Stimulated activated CD8-positive, alpha-beta memory T cell treated with anti-CD3 and anti-CD28 coated beads, Interleukin-12 subunit alpha, Interleukin-12 subunit beta, amount 100 ng/mL, for 24 hours (primary cell): ENCODE data around the gene RRAGD.
"Not testable (repeated sequence)": the region's sequence is repeated elsewhere in the genome, so short reads cannot be mapped to it uniquely, and the experiment has no call there.

Experiments used
- DNase-seq: peaks from one replicate; pipeline ENCODE4 v3.0.0-alpha.2; 2020; ENCODE audit errors: extremely low read depth

Gene RRAGD

GRCh38 chr6:89411145-89412070 lies 665 bp downstream of the RRAGD start:
- no peak for DNase-seq

- DNase-seq = no peak
Measured at GRCh38 chr6:89410788-89411144, 1.3 kb downstream of the RRAGD start.

- no peak for DNase-seq
Measured at GRCh38 chr6:89410231-89410761, 1.8 kb downstream of the RRAGD start.

DNA sequence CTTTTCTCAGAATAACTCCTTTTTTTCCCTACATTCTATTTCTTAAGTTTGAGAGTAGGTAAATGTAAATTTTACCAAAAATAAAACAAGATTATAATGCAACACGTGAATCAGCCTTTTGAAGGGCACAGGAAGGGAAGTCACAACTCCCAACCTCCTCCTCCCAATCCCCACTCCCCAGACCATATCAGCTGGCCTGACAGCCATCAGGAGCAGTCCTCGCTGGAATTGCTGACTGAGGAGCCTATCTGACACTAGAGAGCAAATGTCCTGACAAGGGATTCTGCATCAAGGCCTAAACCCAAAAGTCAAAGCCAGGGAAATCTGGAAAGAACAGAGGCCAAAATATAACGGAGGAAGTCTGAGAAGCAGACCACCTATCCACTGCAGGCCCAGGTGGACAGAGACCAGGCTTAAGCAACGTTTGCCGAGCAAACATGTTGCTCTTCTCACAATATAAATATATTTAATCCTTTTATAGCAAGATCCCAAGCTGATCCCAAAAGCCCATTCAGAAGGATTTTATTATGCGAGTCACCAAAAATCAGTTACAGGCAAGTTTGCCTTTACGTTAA lies 2.5 kb downstream of the RRAGD start:
- no peak for DNase-seq

- DNase-seq = no peak
Measured at GRCh38 chr6:89406141-89406540, 5.9 kb downstream of the RRAGD start.

GRCh38 chr6:89404512-89404911 lies 7.6 kb downstream of the RRAGD start:
- no peak for DNase-seq

DNA sequence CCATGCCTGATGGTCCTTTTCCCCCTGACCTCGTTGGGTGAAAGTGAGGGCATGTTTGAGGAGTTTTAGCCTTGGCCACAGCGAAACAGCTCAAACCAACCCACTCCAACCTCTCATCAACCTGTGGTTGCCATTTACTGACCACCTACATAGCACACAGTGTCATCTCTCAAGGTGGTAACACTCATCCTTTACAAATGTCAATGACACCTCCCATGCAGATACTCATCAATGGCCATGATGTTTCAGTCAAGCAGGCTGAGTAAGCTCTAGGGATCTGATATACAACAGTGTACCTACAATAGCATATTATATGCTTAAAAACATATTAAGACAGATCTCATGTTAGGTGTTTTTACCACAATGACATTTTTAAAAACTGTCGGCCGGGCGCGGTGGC lies 9.3 kb downstream of the RRAGD start:
- no peak for DNase-seq

DNA sequence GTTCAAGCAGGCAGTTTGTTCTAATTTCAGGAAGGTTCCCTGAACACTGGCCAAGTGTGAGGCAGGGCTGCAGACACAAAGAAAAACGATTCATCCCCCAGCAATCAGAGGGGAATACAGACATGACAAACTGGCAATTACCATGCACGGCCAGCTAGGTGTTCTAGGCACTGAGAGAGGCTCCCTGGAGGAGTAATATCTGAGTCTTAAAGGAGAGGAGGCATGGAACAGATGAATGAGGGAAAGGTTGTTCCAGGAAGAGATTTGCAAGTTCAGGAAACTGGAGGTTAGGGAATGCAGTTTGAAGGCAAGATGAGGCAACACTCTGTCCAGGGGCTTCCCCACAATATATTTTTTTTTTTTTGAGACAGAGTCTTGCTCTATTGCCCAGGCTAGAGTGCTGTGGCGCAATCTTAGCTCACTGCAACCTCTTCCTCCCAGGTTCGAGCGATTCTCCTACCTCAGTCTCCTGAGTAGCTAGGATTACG lies 11.1 kb downstream of the RRAGD start:
- no peak for DNase-seq

DNA sequence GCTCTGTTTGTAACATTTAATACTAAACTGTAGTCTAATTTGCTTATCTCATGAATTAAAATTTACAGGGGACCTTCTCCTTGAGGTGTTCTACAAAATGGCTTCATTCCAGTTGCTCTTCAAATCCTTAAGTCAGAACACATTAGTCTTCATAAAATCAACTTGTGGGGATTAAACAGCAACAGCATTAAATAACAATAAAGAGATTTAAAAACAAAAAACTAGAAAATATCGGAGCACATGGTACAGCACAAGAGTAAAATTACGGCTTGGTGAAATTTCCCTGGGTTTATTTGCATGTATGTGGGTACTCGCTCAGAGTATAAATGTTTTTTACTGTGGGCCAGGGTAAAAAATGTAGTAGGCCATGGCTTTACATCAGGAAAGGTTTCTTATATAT lies 12.0 kb downstream of the RRAGD start:
- DNase-seq = no peak

DNA sequence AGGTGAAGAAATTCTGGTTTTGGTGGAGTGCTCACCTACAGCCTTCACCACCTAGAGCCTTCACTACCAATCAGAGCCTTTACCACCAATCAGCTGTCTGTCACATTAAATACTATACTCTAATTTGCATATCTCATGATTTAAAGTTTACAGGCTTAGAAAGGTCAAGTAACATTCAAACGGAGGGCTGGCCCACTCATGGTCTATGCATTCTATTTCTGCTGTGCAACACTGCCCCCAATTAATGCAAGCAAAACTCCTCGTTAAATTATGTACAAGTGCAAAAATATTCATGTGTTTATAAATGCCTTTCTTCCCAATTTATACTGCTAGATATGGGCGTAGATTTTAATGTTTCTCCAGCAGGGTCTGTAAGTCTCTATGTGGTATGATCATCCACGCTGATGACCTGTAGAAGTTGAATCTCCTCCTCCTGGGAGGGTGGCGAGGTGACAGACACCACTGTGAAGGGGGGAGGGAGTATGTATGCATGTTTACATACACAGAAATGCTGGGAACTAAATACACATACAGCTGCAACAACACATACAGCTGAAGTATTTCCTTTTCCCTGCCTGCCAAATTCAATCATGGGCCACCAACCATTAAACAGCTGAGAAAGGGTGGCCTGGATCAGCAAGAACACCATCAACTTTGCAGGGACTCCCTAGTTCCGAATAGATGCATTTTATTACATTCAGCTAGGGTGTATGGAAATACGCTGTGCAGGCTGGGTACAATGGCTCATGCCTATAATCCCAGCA lies 13.1 kb downstream of the RRAGD start:
- no peak for DNase-seq

DNA sequence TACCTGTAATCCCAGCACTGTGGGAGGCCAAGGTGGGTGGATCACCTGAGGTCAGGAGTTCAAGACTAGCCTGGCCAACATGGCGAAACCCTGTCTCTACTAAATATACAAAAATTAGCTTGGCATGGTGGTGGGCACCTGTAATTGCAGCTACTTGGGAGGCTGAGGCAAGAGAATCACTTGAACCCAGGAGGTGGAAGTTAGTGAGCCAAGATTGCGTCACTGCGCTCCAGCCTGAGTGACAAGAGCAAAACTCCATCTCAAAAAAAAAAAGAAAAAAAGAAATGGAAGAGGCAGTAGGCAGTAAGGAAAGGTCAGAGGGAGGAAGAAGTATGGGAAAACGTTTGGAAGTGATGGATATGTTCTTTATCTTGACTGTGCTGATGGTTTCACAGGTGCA lies 14.2 kb downstream of the RRAGD start:
- not testable (repeated sequence) for DNase-seq

GRCh38 chr6:89393659-89394058 lies 18.4 kb downstream of the RRAGD start:
- no peak for DNase-seq

DNA sequence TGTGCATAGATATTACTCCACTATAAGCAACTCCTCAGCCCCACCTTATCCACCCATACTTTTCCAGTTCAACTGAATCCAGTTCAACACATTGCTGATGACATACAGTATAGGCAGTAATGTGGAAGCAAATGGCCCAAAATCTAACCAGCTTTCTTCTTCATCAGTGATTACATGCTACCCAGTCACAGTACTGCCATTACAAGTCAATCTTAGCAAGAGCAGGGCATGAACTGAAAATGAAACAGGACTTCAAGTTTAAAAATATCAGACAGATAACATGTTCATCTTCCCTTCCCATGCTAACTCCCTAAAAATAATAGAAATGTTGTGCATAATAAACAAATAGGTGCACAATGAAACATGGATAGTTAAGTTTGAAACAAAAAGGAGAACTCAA lies 19.2 kb downstream of the RRAGD start:
- DNase-seq = no peak

GRCh38 chr6:89388846-89389245 lies 23.2 kb downstream of the RRAGD start:
- no peak for DNase-seq

DNA sequence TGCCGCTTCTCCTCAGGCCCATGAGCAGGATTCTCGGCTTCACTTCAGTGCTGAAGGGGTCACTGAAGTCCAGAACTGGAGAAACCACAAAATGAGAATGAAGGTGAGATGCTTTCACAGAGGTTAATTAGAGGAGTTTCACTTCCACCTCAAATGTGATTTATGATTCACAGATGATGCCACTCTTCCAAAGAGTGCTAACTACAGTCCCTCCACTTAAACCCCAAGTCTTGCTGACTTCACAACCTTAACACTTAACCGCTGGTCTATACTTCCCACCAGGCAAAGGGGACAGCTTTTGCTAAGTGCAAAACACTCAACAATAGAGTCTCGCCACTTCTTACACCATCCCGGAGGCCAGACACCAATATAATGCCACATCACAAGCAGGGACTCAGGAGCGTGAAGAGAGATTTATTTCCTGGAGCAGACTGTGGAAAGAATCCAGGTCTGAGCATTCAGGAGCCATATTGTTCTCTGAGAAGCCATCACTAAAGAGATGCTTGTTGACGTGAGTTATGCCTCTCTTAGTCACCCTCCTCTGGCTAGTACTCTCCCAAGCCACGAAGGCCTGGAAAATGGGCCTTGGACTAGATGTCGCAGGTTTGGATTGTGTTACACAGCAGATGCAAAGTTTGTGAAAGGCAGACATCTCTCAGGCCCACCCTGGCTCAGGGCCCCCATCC lies 24.4 kb downstream of the RRAGD start:
- DNase-seq = no peak

DNA sequence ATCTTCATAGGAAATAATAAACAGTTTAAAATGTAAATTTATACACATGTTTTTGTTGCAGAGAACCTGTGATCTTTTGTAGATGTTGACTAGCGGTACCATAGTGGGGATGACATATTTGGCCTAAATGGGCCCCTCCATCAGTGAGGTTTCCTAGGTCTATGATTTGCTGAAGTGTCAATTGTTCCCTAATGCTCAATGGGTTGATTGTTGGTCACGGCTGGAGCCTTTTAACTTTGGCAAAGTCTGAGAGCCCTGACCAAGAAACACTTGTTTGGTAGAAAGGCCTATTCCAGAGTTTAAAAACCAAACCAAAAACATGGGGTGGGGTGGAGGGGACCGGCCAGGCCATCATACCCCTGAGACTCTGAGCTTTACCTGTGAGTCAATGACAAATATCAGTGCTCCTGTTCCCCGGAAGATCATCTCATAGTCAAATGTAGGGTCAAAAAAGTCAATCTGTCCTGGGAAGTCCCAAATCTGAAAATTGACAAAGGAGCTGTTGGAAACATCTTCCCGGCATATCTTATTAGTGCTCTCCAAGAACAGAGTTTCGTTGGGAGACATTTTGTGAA lies 25.1 kb downstream of the RRAGD start:
- DNase-seq = no peak

GRCh38 chr6:89385846-89386245 lies 26.2 kb downstream of the RRAGD start:
- DNase-seq = no peak

GRCh38 chr6:89385156-89385667 lies 26.9 kb downstream of the RRAGD start:
- no peak for DNase-seq

GRCh38 chr6:89381031-89381430 lies 31.0 kb downstream of the RRAGD start:
- no peak for DNase-seq

DNA sequence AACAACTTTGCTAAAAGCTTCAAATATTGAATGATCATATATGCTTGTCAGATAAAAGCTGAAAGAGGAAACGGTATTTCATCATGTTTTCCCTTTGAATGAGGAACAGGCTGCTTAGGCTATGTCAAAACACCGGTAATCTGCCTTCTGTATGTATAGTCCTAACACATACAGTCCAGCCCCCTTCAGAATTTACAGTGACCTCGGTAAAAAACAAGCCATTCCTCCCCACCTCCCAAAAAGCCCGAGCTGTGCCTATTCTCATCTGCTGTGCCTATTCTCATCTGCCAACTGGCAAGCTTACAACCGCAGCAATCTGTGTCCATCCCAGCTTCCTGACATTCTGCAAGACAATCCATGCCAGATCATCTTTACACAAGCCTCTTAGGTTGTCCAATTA lies 32.8 kb downstream of the RRAGD start:
- no peak for DNase-seq

GRCh38 chr6:89378628-89379027 lies 33.4 kb downstream of the RRAGD start:
- no peak for DNase-seq
